ENCODE data around the gene IRGM. TPM values are rescaled to one million over a fixed set of nuclear protein-coding genes. Genes with fewer than 3 reads are reported as not detected.
A peak's percentile ranks its signal among the peaks of the same experiment; 100 is the strongest.
"Not testable (repeated sequence)": the region's sequence is repeated elsewhere in the genome, so short reads cannot be mapped to it uniquely, and the experiment has no call there.

The IRGM gene
- total RNA-seq, 4 donors from 2014 or later = 0.19 TPM; not detected in 3

DNA sequence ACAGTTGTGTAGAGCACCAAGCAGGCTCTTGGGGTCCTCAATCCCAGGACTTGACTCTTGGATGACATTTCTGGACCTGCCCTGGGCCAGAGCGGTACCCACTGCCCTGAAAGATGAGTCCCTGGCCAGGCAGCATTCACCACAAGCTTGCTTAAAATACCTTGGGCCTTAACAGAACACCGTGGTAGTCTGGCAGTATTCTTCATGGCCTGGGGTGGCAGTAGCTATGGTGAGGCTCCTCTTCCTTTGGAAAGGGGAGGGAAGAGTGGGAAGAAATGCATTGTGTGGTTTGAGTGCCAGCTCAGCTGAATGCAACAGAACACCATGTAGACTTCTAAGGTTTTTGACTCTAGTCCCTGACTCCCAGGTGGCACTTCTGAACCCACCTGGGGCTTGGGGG lies 29.4 kb upstream of the IRGM start:
- H3K4me3 ChIP-seq (ENCODE audit: low read depth, poor library complexity, severe bottlenecking) = no peak overlapping the region
- DNase-seq (ENCODE audit: low spot score in 2 of 2) = no peak
- TF ChIP-seq, protein P1, sequence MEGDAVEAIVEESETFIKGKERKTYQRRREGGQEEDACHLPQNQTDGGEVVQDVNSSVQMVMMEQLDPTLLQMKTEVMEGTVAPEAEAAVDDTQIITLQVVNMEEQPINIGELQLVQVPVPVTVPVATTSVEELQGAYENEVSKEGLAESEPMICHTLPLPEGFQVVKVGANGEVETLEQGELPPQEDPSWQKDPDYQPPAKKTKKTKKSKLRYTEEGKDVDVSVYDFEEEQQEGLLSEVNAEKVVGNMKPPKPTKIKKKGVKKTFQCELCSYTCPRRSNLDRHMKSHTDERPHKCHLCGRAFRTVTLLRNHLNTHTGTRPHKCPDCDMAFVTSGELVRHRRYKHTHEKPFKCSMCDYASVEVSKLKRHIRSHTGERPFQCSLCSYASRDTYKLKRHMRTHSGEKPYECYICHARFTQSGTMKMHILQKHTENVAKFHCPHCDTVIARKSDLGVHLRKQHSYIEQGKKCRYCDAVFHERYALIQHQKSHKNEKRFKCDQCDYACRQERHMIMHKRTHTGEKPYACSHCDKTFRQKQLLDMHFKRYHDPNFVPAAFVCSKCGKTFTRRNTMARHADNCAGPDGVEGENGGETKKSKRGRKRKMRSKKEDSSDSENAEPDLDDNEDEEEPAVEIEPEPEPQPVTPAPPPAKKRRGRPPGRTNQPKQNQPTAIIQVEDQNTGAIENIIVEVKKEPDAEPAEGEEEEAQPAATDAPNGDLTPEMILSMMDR (IDR thresholded peaks at IDR 0.05) = no peak
- TF ChIP-seq POLR2A (IDR thresholded peaks at IDR 0.05) = no peak
- 81 to 88% methylated on average over 2 of the region's 2 CpGs for WGBS, 2 donors
- intact Hi-C loops (cut with DNase I; ENCODE audit: low total_unique reads) = no loop called here

DNA sequence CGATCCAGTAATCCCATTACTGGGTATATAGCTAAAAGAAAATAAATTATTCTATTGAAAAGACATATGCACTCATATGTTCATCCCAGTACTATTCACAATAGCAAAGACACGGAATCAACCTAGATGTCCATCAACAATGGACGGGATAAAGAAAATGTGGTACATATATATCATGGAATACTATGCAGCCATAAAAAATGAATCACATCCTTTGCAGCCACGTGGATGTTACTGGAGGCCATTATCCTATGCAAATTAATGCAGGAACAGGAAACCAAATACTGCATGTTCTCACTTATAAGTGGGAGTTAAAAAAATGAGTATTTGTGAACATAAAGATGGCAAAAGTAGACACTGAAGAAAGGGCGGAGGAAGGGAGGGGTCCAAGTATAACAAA lies 16.6 kb upstream of the IRGM start:
- WGBS, 2 donors = 79 to 81% methylated on average over 5 of the region's 5 CpGs
- intact Hi-C loops (cut with DNase I; ENCODE audit: low total_unique reads) = no loop called here
- no peak overlapping the region for H3K4me3 ChIP-seq (ENCODE audit: low read depth, poor library complexity, severe bottlenecking)
- no peak for TF ChIP-seq POLR2A (IDR thresholded peaks at IDR 0.05)
- TF ChIP-seq, protein P1 (IDR thresholded peaks at IDR 0.05) = no peak
- no peak for DNase-seq (ENCODE audit: low spot score in 2 of 2)

DNA sequence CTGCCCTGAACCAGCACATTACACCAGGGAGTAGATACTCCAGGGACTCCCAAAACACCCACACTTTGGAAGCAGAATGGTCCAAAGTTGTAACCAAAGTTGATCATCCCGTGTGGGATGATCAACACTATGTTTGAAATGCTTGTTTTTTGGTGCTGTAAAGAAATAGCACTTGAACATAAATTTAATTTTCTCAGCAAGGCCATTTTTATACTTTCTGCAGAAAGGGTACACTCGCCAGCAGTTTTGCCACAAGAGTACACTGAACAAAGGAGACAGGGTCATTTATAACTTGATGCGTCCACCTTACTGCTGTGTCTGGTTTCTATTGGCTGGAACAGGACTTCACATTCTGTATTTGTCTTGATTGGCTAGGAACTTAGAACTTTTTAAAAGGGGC lies 14.5 kb upstream of the IRGM start:
- H3K4me3 ChIP-seq (ENCODE audit: low read depth, poor library complexity, severe bottlenecking); intact Hi-C loops (cut with DNase I; ENCODE audit: low total_unique reads); DNase-seq (ENCODE audit: low spot score in 2 of 2): not testable (repeated sequence)
- WGBS, 2 donors = 88% methylated on average over 3 of the region's 3 CpGs

DNA sequence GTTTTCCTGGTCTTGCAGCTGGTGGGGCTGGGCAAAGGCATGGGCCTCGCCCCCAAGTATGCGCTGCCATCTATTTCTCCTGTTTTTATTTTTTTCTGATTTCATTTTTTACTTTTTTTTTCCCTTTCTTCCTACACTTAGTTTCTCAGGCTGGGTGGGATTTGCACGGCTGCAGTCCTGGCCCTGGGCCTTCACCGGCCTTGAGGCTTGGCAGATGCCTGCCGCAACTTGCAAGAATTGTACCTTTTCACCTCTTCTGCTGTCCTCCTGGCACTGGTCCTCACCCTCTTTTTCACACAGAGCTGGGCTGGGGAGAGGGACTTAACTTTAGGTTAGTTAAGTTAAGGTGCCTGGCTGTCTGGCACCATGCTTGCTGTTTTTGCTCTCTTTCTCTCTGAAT lies 10.3 kb upstream of the IRGM start:
- WGBS, 2 donors = 69 to 79% methylated on average over 5 of the region's 5 CpGs
- no peak for DNase-seq (ENCODE audit: low spot score in 2 of 2)
- TF ChIP-seq, protein P1 (IDR thresholded peaks at IDR 0.05) = no peak
- TF ChIP-seq POLR2A (IDR thresholded peaks at IDR 0.05) = no peak
- no peak overlapping the region for H3K4me3 ChIP-seq (ENCODE audit: low read depth, poor library complexity, severe bottlenecking)
- intact Hi-C loops (cut with DNase I; ENCODE audit: low total_unique reads) = no loop called here

DNA sequence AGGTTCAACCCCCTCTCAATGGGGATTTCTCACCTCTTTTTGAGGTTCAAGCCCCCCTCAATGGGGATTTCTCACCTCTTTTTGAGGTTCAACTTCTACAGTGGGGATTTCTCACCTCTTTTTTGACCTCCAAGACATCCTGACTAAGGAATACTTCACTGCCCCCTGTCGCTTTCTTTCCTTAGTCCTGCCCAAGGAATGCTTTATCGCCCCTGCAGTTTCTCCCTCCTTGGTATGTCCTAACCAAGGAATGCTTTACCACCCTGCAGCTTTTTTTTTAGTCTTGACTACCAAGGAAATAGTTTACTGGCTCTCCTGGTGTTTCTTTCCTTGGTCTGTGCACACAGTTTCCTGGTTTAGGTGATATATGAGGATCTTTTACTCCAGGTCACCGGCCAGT lies 9.6 kb upstream of the IRGM start:
- no peak for TF ChIP-seq POLR2A (IDR thresholded peaks at IDR 0.05)
- TF ChIP-seq, protein P1 (IDR thresholded peaks at IDR 0.05) = no peak
- no peak overlapping the region for H3K4me3 ChIP-seq (ENCODE audit: low read depth, poor library complexity, severe bottlenecking)
- DNase-seq (ENCODE audit: low spot score in 2 of 2) = no peak
- 88 to 100% methylated on average over 3 of the region's 3 CpGs for WGBS, 2 donors
- intact Hi-C loops (cut with DNase I; ENCODE audit: low total_unique reads) = no loop called here

DNA sequence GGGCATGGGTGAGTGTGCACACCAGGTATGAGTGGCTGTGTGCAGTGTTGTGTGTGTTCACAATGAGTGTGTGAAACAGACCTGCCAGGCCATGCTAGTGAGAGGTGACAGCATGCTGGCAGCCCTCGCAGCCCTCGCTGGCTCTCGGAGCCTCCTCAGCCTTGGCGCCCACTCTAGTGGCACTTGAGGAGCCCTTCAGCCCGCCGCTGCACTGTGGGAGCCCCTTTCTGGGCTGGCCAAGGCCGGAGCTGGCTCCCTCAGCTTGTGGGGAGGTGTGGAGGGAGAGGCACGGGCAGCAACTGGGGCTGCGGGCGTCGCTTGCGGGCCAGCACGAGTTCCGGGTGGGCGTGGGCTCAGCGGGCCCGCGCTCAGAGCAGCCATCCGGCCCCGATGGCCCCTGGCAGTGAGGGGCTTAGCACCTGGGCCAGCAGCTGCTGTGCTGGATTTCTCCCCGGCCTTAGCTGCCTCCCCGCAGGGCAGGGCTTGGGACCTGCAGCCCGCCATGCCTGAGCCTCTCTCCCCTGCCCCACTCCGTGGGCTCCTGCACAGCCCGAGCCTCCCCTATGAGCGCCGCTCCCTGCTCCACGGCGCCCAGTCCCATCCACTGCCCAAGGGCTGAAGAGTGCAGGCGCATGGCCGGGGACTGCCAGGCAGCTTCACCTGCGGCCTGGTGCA lies 999 bp upstream of the IRGM start:
- WGBS, 2 donors = 94 to 95% methylated on average over 25 to 32 of the region's 32 CpGs
- H3K4me3 ChIP-seq (ENCODE audit: low read depth, poor library complexity, severe bottlenecking); intact Hi-C loops (cut with DNase I; ENCODE audit: low total_unique reads); DNase-seq (ENCODE audit: low spot score in 2 of 2): not testable (repeated sequence)

DNA sequence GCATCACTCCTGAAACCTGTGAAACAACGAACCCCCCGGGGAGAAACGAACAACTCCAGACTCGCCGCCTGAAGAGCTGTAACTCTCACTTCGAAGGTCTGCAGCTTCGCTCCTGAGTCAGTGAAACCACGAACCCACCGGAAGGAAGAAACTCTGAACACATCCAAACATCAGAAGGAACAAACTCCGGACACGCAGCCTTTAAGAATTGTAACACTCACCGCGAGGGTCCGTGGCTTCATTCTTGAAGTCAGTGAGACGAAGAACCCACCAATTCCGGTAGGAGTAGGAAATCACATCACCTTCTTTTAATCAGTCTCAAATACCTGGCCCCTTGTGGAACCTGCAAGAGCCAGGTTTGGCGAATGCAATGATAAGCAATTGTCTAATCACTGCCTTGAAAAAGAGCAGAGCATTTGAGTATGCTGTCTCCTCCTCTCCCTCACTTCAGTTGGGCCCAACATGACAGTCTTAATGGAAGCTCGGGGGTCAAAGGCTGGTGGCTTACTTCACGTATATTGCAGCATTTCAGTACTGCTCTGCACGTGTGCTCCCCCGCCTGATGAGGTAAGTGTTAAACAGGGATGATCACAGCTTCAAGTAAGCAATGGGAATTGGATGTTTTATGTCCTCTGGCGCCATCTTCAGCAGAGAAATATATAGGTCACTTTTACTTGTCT lies 473 bp downstream of the IRGM start:
- peak in 1 of 2 donors; percentile 59 for DNase-seq (ENCODE audit: low spot score in 2 of 2)
- intact Hi-C loops (cut with DNase I; ENCODE audit: low total_unique reads) = no loop called here
- 52 to 54% methylated on average over 22 of the region's 22 CpGs for WGBS, 2 donors
- no peak overlapping the region for H3K4me3 ChIP-seq (ENCODE audit: low read depth, poor library complexity, severe bottlenecking)
- no peak for TF ChIP-seq POLR2A (IDR thresholded peaks at IDR 0.05)
- TF ChIP-seq, protein P1 (IDR thresholded peaks at IDR 0.05) = peak in 1 of 3 donors; percentile 19
